Activated T-cell treated with anti-CD3 and anti-CD28 coated beads for 48 hours (primary cell): ENCODE measurements around the gene MYH14.

Experiments
- DNase-seq: peaks from one replicate; pipeline ENCODE4 v3.0.0-alpha.2; 2020; ENCODE audit warnings: low read depth

MYH14 gene

DNA sequence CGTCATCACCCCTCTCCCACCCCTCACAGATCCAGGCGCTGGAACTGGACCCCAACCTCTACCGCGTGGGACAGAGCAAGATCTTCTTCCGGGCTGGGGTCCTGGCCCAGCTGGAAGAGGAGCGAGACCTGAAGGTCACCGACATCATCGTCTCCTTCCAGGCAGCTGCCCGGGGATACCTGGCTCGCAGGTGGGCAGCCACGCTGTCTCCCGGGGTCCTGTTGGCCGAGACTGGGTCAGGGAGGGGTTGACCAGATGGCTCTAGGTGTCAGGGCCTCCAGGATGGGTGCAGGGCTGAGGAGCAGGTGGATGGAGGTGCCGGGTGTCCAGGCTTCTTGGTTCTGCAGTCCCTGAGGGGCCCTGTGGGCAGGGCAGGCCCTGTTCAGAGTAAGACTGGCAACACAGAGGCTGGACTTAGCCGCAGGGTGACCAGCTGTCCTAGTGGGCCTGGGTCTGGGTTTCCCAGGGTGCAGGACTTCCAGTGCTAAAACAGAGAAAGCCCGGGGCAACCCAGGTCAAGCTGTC is 58.1 kb downstream of the MYH14 start:
- no peak for DNase-seq

DNA sequence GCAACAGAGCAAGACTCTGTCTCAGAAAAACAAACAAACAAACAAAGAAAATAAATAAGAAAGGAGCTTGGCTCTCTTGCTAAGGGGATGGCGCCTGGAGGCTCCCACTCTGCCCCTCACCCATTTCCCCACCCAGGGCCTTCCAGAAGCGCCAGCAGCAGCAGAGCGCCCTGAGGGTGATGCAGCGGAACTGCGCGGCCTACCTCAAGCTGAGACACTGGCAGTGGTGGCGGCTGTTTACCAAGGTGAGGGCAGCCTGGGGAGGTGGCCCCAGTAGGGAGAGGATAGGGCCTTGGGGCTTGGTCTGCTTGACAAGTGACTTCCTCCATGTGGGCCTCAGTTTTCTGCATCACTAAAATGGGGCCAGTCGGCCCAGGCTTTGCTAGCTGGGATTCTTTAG is 59.8 kb downstream of the MYH14 start:
- DNase-seq: no peak

DNA sequence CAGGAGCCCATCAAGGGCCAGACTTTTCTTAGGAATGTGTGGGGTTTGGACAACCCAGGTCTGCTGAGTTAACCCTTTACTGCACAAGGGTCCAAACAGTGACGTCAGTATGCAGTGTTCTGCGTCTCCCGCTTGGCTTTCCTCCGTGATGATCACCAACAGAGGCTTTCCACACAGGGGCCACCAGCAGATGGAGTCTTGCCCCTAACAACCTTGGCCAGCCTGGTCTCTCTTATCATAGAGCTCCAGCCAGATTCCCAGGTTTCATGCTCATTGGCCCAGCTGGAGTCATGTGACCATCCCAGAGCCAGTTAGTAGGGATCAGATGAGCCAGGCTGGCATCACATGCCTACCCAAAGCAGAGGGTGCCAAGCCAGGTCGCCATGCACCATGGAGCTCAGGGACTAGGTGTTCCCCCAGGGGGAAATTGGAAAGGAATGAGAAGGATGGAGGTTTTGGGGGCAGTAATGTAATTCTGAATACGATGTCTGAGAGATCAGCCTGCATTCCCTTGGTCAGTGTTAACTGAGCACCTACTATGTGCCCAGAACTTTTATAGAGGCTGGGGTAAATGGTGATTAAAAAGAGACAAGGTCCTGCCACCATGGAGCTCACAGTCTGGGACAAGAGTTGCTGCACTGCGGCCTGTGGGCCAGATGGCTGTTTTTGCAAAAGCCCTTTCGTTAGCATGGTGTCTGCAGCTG is 61.2 kb downstream of the MYH14 start:
- DNase-seq: no peak

DNA sequence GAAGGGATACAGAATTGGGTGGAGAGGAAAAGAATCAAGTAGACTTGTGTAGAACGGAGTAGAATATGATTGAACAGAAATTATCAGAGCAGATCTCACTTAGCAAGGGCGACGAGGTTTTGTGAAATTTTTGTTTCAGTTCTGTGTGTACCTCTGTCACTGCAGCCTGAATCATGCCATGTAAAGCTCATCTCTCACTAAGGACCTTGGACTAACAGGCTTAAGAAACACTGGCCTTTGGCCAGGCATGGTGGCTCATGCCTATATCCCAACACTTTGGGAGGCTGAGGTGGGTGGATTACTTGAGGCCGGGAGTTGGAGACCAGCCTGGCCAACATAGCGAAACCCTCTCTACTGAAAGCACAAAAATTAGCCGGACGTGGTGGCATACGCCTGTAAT is 62.6 kb downstream of the MYH14 start:
- DNase-seq: no peak

DNA sequence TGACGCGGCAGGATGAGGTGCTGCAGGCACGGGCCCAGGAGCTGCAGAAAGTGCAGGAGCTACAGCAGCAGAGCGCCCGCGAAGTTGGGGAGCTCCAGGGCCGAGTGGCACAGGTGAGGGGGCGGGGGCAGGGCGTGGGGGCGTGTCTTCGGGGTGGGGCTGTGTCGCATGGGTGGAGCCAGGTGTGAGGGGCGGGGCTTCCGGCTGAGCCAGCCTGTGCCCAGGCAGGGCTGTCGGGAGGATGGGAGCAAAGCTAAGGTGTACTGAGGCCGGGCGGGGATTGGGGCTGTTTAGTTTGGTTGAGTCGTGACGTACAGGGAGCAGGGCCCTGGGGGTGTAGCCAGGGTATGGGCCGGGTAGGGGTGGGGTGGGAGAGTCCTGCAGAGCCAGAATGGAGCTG is 63.5 kb downstream of the MYH14 start:
- DNase-seq: peak; percentile 26

DNA sequence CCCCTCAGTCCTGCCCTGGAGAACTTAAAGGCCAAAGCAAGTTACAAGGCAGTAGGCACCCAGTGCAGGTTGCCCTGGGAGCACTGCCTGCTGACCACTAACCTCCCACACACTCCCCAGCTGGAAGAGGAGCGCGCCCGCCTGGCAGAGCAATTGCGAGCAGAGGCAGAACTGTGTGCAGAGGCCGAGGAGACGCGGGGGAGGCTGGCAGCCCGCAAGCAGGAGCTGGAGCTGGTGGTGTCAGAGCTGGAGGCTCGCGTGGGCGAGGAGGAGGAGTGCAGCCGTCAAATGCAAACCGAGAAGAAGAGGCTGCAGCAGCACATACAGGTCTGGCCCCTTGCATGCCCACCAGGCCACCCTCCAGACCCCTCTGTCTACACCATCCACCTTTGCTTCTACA is 64.6 kb downstream of the MYH14 start:
- no peak for DNase-seq

DNA sequence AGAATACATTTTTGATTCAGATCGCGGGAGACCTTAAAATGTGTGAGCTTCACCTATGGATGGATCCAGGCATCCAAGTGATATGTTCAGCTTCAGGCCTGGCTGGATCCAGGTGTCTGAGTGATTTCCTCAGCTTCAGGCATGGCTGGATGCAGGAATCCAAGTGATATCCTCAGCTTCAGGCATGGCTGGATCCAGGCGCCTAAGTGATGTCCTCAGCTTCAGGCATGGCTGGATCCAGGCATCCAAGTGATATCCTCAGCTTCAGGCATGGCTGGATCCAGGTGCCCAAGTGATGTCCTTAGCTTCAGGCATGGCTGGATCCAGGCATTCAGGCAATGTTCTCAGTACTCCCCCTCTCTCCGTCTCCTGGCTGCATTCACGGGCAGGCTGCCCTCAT is 65.1 kb downstream of the MYH14 start:
- DNase-seq: no peak

DNA sequence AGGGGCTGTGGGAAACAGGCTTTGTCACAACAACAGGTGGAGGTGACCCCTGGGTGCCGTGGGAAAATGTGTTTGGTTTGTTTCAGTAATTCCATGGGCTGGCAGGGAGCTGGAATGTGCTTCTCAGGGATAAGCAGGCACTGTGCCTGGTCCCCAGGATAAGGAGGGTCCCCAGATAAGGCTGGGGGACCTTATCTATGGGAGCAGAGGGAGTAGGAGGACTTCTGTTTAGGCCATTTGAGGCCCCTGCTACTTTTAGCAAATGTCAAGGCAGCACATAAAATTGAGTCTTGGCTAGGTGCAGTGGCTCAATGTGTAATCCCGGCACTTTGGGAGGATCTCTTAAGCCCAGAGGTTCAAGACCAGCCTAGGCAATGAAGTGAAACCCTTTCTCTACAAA is 66.2 kb downstream of the MYH14 start:
- no peak for DNase-seq

DNA sequence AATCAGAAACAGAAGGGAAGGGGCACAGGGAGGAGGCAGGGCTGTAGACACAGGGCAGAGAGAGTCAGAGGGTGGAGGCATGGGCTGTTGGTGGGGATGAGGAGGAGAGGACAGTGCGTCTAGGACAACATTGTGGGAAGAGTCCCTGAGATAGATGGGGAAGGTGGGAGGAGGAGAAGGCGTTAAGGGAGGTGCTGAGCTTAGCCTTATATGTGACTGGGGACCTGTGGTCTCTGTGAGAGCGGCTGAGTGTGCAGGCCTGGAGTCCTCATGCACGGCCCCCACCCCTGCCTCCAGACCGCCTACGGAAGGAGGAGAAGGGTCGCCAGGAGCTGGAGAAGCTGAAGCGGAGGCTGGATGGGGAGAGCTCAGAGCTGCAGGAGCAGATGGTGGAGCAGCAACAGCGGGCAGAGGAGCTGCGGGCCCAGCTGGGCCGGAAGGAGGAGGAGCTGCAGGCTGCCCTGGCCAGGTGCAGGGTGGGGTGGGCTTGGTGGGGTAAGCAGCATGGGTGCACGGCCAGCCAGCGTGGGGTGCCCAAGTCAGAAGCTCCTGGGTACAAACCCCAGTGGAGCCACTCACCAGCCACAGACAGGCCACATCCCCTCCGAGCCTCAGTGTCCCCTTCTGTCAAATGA is 69.0 kb downstream of the MYH14 start:
- DNase-seq: no peak

DNA sequence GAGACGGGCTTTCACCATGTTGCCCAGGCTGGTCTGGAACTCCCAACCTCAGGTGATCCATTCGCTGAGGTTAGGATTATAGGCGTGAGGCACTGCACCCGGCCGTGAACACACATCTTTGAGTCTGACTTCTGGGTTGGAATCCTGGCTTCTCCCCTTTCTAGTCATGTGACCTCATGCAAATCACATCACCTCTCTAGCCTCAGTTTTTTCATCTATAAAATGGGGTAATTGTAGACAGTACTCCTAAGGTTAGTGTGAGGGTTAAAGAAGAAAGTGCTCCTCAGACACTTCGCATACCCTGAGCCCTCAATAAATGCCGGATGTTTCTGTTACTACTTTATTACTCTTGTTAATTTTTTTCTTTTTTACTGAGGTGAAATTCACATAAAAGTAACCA is 70.4 kb downstream of the MYH14 start:
- DNase-seq: no peak

DNA sequence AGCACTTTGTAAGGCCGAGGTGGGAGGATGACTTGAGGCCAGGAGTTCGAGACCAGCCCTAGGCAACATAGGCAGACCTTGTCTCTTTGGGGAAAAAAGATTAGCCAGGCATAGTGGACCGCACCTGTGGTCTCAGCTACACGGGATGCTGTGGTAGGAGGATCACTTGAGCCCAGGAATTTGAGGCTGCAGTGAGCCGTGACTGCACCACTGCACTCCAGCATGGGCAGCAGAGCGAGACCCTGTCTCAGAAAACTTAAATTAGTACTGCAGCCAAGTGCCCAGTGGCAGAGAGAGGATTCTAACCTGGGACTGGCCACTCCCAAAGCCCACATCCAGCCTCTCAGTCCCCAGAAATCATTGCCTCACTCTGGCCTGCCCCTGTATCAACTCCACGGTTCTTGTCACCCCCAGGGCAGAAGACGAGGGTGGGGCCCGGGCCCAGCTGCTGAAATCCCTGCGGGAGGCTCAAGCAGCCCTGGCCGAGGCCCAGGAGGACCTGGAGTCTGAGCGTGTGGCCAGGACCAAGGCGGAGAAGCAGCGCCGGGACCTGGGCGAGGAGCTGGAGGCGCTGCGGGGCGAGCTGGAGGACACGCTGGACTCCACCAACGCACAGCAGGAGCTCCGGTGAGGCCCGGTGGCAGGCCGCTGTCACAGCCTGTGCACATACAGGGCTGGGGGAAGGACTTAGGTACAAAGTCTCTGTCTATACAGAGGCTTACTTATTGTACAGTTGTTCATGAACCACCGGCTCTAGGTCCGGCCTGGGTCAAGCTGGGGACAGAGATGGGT is 72.4 kb downstream of the MYH14 start:
- DNase-seq: no peak

DNA sequence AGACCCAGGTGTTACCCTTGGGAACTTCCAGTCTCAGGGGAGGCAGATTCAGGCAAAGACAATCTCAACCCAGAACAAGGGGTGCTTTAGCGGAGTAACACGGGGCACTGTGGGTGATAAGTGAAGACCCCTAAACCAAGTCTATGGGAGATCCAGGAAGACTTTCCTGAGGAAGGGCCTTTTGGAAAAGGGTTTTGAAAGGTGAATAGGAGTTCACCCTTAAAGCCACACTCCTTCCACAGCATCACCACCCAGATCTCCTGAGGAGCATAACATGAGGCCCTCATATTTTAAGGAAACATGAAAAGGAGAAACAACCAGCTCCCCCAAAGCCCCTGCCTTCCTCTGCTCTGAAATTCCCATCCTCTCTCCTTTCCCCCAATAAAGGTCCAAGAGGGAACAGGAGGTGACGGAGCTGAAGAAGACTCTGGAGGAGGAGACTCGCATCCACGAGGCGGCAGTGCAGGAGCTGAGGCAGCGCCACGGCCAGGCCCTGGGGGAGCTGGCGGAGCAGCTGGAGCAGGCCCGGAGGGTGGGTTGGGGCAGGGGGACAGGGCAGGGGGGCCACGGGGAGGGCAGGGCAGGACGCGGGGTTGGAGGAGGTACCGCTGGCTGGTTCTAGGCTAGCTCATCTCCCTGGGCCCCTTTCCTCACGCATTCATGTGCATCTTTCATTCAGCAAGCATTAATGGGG is 73.1 kb downstream of the MYH14 start:
- DNase-seq: no peak

DNA sequence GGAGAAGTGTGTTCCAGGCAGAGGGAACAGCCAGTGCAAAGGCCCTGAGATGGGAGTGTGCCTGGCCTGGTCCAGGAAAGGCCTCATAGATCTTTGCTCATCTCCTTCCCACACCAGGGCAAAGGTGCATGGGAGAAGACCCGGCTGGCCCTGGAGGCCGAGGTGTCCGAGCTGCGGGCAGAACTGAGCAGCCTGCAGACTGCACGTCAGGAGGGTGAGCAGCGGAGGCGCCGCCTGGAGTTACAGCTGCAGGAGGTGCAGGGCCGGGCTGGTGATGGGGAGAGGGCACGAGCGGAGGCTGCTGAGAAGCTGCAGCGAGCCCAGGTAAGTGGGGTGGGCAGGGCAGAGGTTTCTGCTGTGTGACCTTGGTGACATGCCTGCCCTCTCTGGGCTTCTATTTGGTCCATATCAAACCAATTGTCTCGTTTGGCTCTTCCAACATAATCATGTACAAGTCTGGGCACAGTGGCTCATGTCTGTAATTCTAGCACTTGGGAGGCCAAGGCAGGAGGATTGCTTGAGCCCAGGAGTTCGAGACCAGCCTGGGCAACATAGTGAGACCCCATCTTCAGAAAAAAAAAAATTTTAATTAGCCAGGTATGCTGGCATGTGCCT is 74.7 kb downstream of the MYH14 start:
- no peak for DNase-seq

DNA sequence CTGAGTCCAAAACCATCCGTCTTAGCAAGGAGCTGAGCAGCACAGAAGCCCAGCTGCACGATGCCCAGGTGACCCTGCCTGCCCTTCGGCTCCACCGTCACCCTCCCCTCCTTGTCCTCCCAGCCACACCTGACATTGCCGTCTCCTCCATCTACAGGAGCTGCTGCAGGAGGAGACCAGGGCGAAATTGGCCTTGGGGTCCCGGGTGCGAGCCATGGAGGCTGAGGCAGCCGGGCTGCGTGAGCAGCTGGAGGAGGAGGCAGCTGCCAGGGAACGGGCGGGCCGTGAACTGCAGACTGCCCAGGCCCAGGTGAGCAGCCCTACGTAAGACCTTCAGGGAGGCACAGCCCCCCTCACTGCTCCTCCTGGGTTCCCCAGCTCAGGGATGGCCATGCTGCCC is 76.7 kb downstream of the MYH14 start:
- no peak for DNase-seq

DNA sequence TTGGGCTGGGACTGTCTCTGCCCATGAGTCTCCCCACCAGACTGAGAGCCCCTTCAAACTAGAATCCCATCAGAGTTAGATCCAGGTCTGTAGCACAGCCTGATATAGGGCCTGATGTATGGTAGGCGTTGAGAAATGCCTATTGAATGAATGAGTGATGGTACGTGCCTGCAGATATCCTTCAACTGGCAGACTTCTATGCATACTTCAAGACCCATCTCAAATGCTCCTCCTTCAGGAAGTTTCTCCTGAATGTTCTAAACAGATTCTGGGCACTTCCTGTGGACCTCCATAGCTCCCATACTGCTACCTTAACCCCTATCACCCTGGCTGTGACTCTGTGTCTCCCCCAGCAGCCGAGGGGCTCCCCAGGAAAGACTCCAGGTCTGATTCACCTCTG is 77.6 kb downstream of the MYH14 start:
- no peak for DNase-seq

DNA sequence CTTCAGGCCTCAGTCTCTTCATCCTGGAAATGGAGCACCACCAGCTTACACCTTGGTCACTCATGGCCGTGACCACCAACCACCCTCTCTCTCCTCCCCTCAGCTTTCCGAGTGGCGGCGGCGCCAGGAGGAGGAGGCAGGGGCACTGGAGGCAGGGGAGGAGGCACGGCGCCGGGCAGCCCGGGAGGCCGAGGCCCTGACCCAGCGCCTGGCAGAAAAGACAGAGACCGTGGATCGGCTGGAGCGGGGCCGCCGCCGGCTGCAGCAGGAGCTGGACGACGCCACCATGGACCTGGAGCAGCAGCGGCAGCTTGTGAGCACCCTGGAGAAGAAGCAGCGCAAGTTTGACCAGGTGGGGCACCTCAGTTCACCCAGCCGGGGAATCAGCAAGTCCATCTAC is 78.1 kb downstream of the MYH14 start:
- no peak for DNase-seq

DNA sequence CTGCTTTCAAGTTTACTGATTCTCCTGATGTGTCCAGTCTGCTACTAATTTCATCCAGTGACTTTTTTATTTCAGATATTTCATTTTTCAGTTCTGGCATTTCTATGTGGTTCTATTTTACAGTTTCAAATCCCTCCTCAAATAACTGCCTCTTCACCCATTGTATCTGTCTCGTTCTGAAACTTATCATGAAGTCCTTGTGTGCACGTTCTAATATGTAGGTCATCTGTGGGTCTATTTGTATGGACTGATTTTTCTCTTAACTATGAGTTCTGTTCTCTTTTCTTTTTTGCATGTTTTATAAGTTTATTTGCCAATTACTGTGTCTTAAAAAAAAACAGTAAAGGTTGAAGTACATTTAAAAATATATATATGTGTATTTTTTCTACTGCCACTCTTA is 82.4 kb downstream of the MYH14 start:
- DNase-seq: no peak

DNA sequence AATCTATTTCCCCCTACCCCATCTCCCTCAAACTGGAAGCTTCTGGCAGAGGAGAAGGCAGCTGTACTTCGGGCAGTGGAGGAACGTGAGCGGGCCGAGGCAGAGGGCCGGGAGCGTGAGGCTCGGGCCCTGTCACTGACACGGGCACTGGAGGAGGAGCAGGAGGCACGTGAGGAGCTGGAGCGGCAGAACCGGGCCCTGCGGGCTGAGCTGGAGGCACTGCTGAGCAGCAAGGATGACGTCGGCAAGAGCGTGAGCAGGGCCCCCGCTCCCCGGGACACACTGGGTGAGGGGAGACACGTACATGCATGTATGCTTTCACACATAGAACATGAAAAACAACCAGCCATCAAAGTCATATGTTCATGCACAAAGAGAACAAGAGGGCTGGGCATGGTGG is 83.0 kb downstream of the MYH14 start:
- no peak for DNase-seq

DNA sequence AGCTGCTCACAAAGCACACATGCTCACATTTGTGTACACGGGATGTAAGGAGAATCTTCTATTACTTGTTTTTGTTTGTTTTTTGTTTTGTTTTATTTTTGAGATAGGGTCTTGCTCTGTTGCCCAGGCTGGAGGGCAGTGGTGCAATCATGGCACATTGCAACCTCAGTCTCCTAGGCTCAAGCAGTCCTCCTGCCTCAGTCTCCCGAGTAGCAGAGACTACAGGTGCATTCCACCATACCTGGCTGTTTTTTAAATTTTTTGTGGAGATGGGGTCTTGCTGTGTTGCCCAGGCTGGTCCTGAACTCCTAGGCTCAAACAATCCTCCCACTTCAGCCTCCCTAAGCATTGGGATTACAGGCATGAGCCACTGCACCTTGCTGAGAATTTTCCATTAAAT is 83.9 kb downstream of the MYH14 start:
- DNase-seq: no peak

DNA sequence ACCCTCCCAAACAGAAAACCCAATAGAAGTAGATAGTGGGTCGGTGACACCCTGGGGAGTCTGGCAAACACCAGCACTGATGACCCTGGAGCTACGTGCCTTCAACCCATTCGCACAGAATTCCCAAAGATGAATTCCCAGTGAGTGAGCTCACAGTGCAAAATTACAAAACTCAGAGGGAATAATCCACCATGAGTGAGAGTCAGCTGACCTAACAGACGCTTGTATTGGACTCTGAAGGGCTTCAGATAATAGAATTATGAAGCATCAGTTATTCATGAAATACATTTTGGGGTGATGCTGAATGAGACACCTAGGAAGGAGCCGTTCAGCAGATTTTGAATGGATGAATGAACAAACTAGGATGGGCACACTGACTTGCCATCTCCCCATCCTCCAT is 85.5 kb downstream of the MYH14 start:
- no peak for DNase-seq

DNA sequence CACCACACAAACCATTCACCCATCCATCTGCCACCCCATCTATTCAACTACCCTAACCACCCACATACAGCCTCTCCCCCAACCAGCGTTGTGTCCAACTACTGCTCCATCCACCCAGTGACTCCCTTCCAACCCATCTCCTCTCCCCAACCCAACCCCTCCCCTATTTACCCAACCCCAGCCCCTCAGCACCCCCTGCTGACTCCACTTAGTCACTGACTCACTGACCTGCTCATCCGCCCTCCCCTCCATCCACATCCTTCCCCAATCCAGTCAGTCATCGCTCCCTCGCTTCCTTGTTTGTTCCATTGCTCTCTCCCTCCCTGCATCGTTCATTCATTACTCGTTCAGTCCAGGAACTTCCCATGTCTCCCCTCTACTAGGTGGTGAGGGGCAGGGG is 86.6 kb downstream of the MYH14 start:
- no peak for DNase-seq

DNA sequence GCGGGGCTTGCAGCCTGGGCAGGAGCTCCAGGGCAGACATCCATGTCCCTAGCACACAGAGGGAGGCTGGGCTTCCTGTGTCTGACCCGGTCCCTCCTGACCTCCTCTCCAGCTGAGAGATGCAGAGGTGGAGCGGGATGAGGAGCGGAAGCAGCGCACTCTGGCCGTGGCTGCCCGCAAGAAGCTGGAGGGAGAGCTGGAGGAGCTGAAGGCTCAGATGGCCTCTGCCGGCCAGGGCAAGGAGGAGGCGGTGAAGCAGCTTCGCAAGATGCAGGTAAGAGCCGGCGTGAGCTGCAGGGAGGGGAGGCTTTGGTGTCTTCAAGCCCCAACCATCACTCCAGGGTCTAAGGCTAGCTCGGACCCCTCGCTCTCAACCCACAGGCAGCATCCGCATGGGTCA is 87.4 kb downstream of the MYH14 start:
- DNase-seq: no peak
